GM10266 (cell line): ENCODE results near the gene FHL2.

ENCODE experiments used
- DNase-seq: peaks from one replicate; pipeline ENCODE4 v3.0.0; 2012; ENCODE audit errors: extremely low spot score
- TF ChIP-seq, protein P1 (sequence below): IDR thresholded peaks from 2 replicates; pipeline ENCODE4 v1.5.1; 2012; ENCODE audit warnings: mild to moderate bottlenecking, low read depth; ENCODE audit not compliant: control insufficient read depth, insufficient read depth; ENCODE audit errors: missing control alignments

The FHL2 gene

DNA sequence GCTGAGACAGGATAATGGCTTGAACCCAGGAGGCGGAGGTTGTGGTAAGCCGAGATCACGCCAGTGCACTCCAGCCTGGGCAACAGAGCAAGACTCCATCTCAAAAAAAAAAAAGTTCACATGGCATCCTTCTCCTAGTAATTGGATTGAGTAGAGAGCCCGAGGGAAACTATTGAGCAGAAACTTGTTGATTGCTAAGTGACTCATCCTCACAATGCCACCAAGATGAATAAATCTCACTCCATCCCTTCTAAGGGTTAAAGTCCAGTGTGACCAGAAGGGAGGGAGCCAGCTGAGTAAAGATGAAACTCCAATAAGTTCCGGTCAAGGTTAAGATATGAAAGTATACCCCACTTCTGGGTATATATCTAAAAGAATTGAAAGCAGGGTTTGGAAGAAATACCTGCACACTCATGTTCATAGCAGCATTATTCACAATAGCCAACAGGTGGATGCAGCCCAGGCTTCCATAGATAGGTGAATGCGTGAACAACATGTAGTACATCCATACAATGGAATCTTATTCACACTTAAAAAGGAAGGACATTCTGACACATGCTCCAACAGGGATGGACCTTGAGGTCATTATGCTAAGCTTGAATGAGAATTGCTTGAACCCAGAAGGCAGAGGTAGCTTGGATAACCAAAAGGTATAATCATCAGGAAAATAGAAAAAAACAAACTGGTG lies 13.0 kb upstream of the FHL2 start:
- no peak for DNase-seq
- TF ChIP-seq, protein P1, sequence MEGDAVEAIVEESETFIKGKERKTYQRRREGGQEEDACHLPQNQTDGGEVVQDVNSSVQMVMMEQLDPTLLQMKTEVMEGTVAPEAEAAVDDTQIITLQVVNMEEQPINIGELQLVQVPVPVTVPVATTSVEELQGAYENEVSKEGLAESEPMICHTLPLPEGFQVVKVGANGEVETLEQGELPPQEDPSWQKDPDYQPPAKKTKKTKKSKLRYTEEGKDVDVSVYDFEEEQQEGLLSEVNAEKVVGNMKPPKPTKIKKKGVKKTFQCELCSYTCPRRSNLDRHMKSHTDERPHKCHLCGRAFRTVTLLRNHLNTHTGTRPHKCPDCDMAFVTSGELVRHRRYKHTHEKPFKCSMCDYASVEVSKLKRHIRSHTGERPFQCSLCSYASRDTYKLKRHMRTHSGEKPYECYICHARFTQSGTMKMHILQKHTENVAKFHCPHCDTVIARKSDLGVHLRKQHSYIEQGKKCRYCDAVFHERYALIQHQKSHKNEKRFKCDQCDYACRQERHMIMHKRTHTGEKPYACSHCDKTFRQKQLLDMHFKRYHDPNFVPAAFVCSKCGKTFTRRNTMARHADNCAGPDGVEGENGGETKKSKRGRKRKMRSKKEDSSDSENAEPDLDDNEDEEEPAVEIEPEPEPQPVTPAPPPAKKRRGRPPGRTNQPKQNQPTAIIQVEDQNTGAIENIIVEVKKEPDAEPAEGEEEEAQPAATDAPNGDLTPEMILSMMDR = no peak

GRCh38 chr2:105410554-105410953 lies 11.7 kb upstream of the FHL2 start:
- DNase-seq = no peak
- TF ChIP-seq, protein P1 = no peak

DNA sequence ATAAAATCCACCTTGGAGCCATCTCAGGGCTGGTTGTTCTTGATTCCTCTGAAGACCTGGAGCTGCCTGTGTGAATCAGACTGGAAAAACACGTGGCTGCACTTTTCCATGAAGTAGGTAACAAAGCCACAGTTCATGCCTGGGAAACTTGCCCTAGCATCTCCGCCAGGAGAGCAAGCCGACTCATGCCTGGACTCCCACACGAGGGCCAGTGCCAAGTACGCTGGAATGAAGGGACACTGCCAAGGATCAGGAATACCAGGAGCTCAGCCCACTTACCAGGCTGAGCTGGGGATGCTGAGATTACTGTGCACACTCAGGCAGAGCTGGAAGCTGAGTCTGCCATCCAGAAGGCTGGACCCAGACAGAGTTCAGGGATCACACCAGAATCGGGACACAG lies 10.9 kb upstream of the FHL2 start:
- no peak for DNase-seq
- TF ChIP-seq, protein P1 = no peak

DNA sequence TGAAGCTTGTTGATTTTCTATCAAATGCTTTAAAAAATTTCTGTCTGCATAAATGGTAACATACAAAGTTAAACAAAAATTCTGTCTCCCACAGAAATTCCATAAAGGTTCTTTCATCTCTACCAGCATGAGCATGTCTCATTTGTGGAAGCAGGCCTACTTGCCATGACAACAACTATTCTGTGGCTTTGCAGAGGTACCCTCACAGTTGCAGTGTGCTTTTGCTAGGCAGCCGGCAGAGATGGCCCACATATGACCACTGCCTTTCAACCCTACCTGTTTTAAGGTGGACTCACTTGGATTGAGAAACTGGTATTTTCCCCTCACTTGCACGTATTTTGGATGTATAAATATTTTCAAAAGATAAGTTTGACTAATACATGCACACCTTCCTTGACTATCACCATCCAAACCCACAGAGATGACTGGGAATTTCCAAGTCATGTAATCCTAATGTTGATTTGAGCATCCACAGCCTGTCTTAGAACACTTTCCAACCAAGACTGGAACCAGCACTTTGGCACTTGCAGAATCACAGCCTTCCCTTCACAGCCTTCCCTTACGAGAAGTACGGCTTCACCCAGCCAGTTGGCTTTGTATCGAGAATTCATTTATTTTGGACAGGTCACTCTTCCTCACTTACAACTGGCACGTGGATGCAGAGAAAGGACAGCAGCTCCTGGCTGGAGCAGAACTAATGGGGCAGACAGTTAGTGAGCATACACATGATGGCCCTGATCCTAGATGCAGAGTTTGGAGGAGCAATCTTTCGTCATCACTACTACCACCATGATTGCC lies 9.3 kb upstream of the FHL2 start:
- DNase-seq = no peak
- TF ChIP-seq, protein P1 = no peak

- TF ChIP-seq, protein P1 = no peak
- DNase-seq = no peak
Observed at GRCh38 chr2:105406221-105406620, 7.4 kb upstream of the FHL2 start.

DNA sequence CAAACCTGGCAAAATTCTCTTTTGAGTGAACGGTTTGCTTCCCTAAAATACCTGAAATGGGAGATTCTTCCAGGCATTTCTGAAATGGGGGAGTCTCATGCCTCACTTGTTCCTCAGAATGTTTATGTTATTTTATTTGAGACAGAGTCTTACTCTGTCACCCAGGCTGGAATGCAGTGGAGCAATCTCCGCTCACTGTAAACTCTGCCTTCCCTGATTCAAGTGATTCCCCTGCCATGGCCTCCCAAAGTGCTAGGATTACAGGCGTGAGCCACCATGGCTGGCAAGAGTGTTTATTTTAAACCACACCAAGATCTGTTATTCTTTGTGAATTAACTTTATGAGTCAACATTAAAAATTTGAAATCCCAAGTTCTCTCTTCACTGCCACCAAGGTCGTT lies 6.4 kb upstream of the FHL2 start:
- no peak for DNase-seq
- TF ChIP-seq, protein P1 = no peak

- TF ChIP-seq, protein P1 = no peak
- DNase-seq = no peak
Observed at GRCh38 chr2:105404736-105405135, 5.9 kb upstream of the FHL2 start.
